Common myeloid progenitor, CD34-positive (primary cell): Measurements from ENCODE around the gene MED27.

Source experiments
- CTCF ChIA-PET: fragments of 350-600 bp; sonication (Branson Sonifier 250); formaldehyde crosslinking; loops from one replicate; lab custom pipeline; 2021; ENCODE audit warnings: antibody characterized with exemption; lab: Charles Lee
- POLR2A ChIA-PET: fragments of 350-600 bp; sonication (Branson Sonifier 250); formaldehyde crosslinking; loops from one replicate; lab custom pipeline; 2021; ENCODE audit warnings: antibody characterized with exemption; lab: Charles Lee
- DNase-seq, 3 donors: peaks; one replicate each; pipeline versions ENCODE4 v3.0.0 to v3.0.0-alpha.2; 2013
- H3K27ac ChIP-seq, 2 experiments: 1 replicate in 1 of 2; 2 replicates in 1 of 2; pipeline ENCODE4 v1.7.0; 2013; ENCODE audit warnings: inconsistent platforms in 2 of 2, low read length in 2 of 2, mild to moderate bottlenecking in 2 of 2, low read depth in 1 of 2, moderate library complexity in 1 of 2; ENCODE audit not compliant: severe bottlenecking in 2 of 2, insufficient read depth in 1 of 2, poor library complexity in 1 of 2
- H3K27me3 ChIP-seq, 5 experiments: replicated peaks in 2 of 5; 1 replicate in 3 of 5; 2 replicates in 2 of 5; pipeline versions ENCODE4 v1.6.1 to v1.7.0; 2013; ENCODE audit warnings: low read length in 4 of 5, mild to moderate bottlenecking in 2 of 5, moderate library complexity in 2 of 5, inconsistent platforms in 1 of 5; ENCODE audit not compliant: insufficient read depth in 5 of 5, control insufficient read depth in 4 of 5
- H3K36me3 ChIP-seq, 4 experiments: 1 replicate in 2 of 4; 2 replicates in 2 of 4; pipeline versions ENCODE4 v1.6.1 to v1.7.0; 2013; ENCODE audit warnings: low read length in 3 of 4, control low read depth in 1 of 4, mild to moderate bottlenecking in 1 of 4; ENCODE audit not compliant: control insufficient read depth in 4 of 4, insufficient read depth in 4 of 4
- H3K4me1 ChIP-seq, 4 experiments: 1 replicate in 3 of 4; 2 replicates in 1 of 4; pipeline versions ENCODE4 v1.6.1 to v1.7.1; 2013; ENCODE audit warnings: low read length in 3 of 4, mild to moderate bottlenecking in 3 of 4, control low read depth in 1 of 4, inconsistent platforms in 1 of 4, moderate library complexity in 1 of 4; ENCODE audit not compliant: control insufficient read depth in 4 of 4, insufficient read depth in 4 of 4; ENCODE audit errors: control extremely low read depth in 1 of 4
- H3K4me3 ChIP-seq, 7 experiments: 1 replicate in 4 of 7; 2 replicates in 3 of 7; pipeline versions ENCODE4 v1.5.1 to v1.7.0; 2013; ENCODE audit warnings: mild to moderate bottlenecking in 7 of 7, low read length in 6 of 7, moderate library complexity in 6 of 7, inconsistent platforms in 2 of 7, low read depth in 2 of 7, control low read depth in 1 of 7; ENCODE audit not compliant: insufficient read depth in 4 of 7, control insufficient read depth in 1 of 7; ENCODE audit errors: extremely low read depth in 1 of 7
- H3K9me3 ChIP-seq, 5 experiments: 1 replicate in 4 of 5; 2 replicates in 1 of 5; pipeline versions ENCODE4 v1.6.1 to v1.7.1; 2013; ENCODE audit warnings: low read length in 4 of 5, mild to moderate bottlenecking in 2 of 5, inconsistent platforms in 1 of 5, low read depth in 1 of 5, moderate library complexity in 1 of 5; ENCODE audit not compliant: control insufficient read depth in 4 of 5, insufficient read depth in 2 of 5; ENCODE audit errors: control extremely low read depth in 1 of 5
- WGBS: methylation state at CpG from one replicate; pipeline ENCODE4 v1.1.5; 2013; ENCODE audit not compliant: insufficient coverage; 5-methylcytosine and 5-hydroxymethylcytosine counted together

The MED27 gene

DNA sequence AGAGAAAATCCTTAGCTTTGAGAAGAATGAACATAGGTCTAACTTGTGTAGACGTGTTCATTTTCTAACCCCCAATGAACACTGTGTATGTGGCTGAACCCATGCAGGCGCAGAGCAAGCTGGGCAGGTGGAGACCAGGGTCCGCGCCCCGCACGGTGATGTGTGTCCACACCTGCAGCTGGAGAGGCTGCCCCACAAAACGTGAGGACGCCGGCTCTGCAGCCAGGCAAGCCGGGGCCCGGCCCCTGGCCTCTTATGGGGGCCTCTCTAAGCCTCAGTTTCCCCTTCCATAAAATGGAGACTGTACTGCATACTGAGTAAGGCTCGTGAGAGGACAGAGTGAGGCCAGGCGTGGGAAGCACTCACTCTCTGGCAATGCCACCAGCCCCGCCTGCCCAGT lies 215.1 kb downstream of the MED27 start:
- H3K9me3 ChIP-seq, result no peaks in the 10 kb centered on the region
- H3K27ac ChIP-seq, result no peak overlapping the region
- ChIA-PET CTCF (interaction anchor here (0.6 kb wide), 1 partner anchor 305 kb away, joined by 3 read pairs; no protein-coding TSS in a partner anchor), POLR2A (no interaction called here)
- WGBS, result 100% methylated on average over 12 of the region's 14 CpGs
- DNase-seq, result no peak
- no peaks in the 10 kb centered on the region for H3K27me3 ChIP-seq
- H3K4me3 ChIP-seq, result no peak overlapping the region
- H3K36me3 ChIP-seq, result peaks cover 0 to 20% (median 10%) of the 10 kb centered on the region in 4 experiments
- no peaks in the 10 kb centered on the region for H3K4me1 ChIP-seq

DNA sequence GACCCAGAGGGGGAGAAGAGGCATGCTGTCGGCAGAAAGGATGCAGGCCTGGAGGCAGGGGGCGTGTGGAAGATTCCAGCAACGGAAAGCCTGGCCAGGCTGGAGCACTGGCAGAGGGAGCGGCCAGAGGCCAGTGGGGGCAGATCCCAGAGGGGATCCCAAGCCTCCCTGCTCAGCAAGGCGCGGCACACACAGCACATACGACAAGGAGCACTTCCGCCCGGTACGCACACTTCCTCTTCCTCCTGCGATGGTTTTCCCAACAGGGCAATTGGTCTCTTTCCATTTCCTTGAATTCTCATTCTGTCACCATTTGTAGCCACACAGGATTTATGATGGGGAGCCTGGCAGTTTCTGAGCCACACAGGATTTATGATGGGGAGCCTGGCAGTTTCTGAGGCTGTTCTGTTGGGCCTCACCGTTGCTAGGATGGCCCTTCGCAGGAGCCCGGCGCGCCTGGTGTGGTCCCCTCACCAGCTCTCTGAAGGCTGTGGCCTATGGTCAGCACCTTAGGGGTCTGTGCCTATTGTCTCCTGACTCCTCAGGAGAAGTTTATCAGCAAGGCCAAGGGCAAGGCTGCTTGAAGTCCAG lies 216.3 kb downstream of the MED27 start:
- CTCF ChIA-PET, result no interaction called here
- 88% methylated on average over 15 of the region's 16 CpGs for WGBS

DNA sequence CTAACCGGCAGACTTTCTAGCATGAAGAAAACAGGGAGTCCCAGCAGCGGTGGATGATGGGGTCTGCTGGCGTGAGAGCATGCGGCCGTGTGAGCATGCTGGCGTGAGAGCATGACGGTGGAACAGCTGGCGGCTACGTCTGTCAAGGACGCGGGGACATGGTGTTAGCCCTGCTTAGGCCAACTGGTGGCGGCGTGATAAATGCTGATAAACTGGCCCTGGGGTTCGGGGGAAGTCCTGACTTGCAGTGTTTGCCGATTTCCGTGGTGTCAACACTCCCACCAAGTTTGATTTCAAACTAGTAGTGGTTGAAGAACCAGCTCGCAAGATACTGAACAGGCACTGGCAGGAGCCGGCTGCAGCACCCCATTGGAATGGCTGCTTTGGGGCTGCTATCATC lies 217.4 kb downstream of the MED27 start:
- no peak overlapping the region for H3K27ac ChIP-seq
- peaks cover 0 to 20% (median 10%) of the 10 kb centered on the region in 4 experiments for H3K36me3 ChIP-seq
- H3K4me3 ChIP-seq, result no peak overlapping the region
- H3K4me1 ChIP-seq, result no peaks in the 10 kb centered on the region
- DNase-seq, result no peak
- CTCF ChIA-PET, result no interaction called here
- WGBS, result 96% methylated on average over 18 of the region's 18 CpGs
- no peaks in the 10 kb centered on the region for H3K27me3 ChIP-seq
- no peaks in the 10 kb centered on the region for H3K9me3 ChIP-seq
- POLR2A ChIA-PET, result no interaction called here

More for the DNA sequence above, 216.3 kb downstream of the MED27 start:
- H3K4me1 ChIP-seq, result no peaks in the 10 kb centered on the region
- POLR2A ChIA-PET, result no interaction called here
- DNase-seq, result no peak
- H3K27ac ChIP-seq, result no peak overlapping the region
- no peaks in the 10 kb centered on the region for H3K9me3 ChIP-seq
- H3K27me3 ChIP-seq, result no peaks in the 10 kb centered on the region
- no peak overlapping the region for H3K4me3 ChIP-seq
- H3K36me3 ChIP-seq, result peaks cover 0 to 20% (median 10%) of the 10 kb centered on the region in 4 experiments

DNA sequence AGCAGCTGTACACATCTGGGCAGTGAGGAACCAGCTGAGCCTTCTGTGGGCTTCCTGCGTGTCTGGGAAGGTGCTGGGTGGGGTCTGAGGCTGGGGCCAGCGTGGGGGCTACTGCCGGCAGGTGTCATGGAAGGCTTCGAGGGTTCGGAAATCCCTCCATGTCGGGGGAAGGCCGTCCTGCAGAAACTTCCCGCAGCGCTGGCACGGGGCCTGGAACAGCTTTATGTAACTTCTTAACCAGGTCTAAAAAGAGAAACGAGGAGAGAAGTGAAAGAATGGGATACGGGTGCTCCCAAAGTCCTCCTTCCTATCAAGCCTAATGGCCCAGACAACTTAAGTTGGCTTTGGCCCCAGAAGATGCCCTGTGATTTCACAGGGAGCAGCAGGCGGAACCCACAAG lies 219.2 kb downstream of the MED27 start:
- no peak overlapping the region for H3K27ac ChIP-seq
- H3K27me3 ChIP-seq, result no peaks in the 10 kb centered on the region
- WGBS, result 94% methylated on average over 13 of the region's 13 CpGs
- peaks cover 0 to 20% (median 10%) of the 10 kb centered on the region in 4 experiments for H3K36me3 ChIP-seq
- ChIA-PET POLR2A (no interaction called here), CTCF (no interaction called here)
- no peaks in the 10 kb centered on the region for H3K9me3 ChIP-seq
- DNase-seq, result no peak
- H3K4me1 ChIP-seq, result no peaks in the 10 kb centered on the region
- H3K4me3 ChIP-seq, result no peak overlapping the region

GRCh38 chr9:131858147-131858546 lies 221.5 kb downstream of the MED27 start:
- ChIA-PET POLR2A (no interaction called here), CTCF (no interaction called here)
- no peak for DNase-seq
- H3K27ac ChIP-seq, result no peak overlapping the region
- WGBS, result 97% methylated on average over 9 of the region's 12 CpGs
- no peak overlapping the region for H3K4me3 ChIP-seq
- peaks cover 0 to 18% (median 10%) of the 10 kb centered on the region in 4 experiments for H3K36me3 ChIP-seq
- H3K9me3 ChIP-seq, result no peaks in the 10 kb centered on the region
- no peaks in the 10 kb centered on the region for H3K27me3 ChIP-seq
- peaks cover 0 to 3% (median 0%) of the 10 kb centered on the region in 4 experiments for H3K4me1 ChIP-seq

GRCh38 chr9:131856105-131856504 lies 223.6 kb downstream of the MED27 start:
- 95% methylated on average over 21 of the region's 21 CpGs for WGBS
- Histone ChIP-seq H3K27me3 (no peaks in the 10 kb centered on the region), H3K4me3 (no peak overlapping the region), H3K27ac (no peak overlapping the region), H3K36me3 (peaks cover 0 to 7% (median 2%) of the 10 kb centered on the region in 4 experiments), H3K9me3 (no peaks in the 10 kb centered on the region), H3K4me1 (peaks cover 0 to 3% (median 1%) of the 10 kb centered on the region in 4 experiments)
- CTCF ChIA-PET, result no interaction called here
- POLR2A ChIA-PET, result no interaction called here
- no peak for DNase-seq

- Histone ChIP-seq H3K36me3 (peaks cover 0 to 1% (median 0%) of the 10 kb centered on the region in 4 experiments), H3K4me1 (peaks cover 0 to 3% (median 1%) of the 10 kb centered on the region in 4 experiments), H3K9me3 (no peaks in the 10 kb centered on the region), H3K4me3 (no peak overlapping the region), H3K27me3 (no peaks in the 10 kb centered on the region), H3K27ac (no peak overlapping the region)
- POLR2A ChIA-PET, result no interaction called here
- DNase-seq, result no peak
- WGBS, result 92% methylated on average over 17 of the region's 21 CpGs
- CTCF ChIA-PET, result no interaction called here
These were observed 224.6 kb downstream of the MED27 start for GRCh38 chr9:131854896-131855613.
